Measurements from ENCODE around the gene CLDN22. TPM values are rescaled to one million over a fixed set of nuclear protein-coding genes. Genes with fewer than 3 reads are reported as not detected.

Gene CLDN22
- total and polyA plus RNA-seq, 9 of the 15 experiments (the other 6 are each of a cell fraction or from before 2014, with no cell fraction given), result 0.21 TPM; not detected in 8

DNA sequence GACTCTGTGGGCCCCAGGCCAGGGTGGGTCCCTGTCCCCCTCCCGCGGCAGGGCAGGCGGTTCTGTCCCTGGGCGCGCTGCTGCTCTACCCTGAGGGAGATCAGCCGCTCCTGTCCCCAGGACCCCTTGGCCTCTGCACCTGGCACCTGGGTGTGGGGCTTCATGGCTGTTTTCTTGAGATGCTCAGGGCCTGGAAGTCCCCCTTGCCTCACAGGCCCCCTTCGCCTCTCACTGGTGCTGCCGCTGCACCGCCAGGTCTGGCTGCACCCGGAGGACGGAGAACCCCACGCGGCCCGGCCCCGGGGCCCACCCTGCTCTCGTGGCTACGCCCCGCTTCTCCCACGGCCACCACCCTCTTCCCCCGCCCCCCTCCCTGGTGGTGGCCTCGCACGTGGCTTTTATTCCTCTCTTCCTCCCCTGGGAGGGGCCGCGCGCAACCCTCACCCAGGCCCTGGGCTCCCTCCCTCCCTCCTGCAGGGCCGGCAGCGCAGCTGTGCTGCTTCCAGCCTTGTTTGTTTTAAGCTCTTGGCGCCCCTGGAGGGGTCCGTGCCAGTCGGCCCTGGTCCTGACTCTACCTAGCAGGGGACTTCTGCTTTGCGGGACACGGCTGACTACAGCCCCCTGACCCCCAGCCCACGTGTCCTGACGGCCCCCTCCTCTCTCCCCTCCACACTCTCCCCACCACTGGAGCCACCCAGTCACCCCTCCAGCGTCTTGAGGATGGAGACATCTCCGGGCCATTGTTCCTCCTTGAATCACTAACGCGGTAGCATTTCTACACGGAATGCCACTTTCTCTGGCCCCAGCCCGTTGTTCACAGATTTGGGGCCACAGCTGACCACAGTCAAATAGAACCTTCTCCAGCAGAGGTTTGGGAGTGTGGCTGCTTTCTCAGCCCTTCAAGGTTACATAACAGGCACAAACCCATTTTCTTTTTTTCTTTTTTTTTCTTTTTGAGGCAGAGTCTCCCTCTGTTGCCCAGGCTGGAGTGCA lies 22.8 kb upstream of the CLDN22 start (continued):
- TF ChIP-seq CREB1 (IDR thresholded peaks at IDR 0.05), result no peak
- TF ChIP-seq CREB1 (CRISPR knock-in tag; IDR thresholded peaks at IDR 0.05), result no peak

DNA sequence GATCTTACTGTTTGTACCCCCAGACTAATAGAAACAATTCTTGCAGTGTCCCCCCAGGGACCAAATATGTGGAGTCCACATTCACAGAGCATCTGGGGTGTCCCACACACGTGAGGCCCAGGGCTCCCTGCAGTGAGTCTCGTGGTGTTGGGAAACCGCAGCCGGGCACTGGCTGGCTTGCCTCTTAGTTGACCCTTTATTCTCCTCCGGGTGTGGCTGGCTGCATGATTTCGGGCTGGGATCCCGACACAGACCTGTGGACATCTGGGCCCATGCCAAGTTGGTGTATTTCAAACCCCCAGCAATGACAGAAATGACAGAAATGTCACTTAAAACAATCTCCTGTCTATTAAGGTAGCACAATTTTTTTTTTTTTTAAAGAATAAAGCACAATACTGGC lies 17.8 kb upstream of the CLDN22 start:
- Histone ChIP-seq H2AFZ (ENCODE audit: low read depth, low read length) (no peak overlapping the region), H3K9me3 (replicated peaks; ENCODE audit: control insufficient read depth, insufficient read depth, low read depth, low read length) (no peaks in the 10 kb centered on the region), H3K36me3 (ENCODE audit: control insufficient read depth, insufficient read depth, low read length) (no peaks in the 10 kb centered on the region), H3K79me2 (ENCODE audit: control insufficient read depth, insufficient read depth, low read length) (no peaks in the 10 kb centered on the region), H3K27me3 (ENCODE audit: control insufficient read depth in 2 of 2, insufficient read depth in 2 of 2, low read length in 2 of 2) (peaks cover 0 to 6% of the 10 kb centered on the region in 2 experiments; a peak in 1 of 5 replicates), H3K9me1 (ENCODE audit: control insufficient read depth, insufficient read depth, low read length) (no peaks in the 10 kb centered on the region), H3K4me3 (no peak overlapping the region), H3K4me2 (ENCODE audit: insufficient read depth, low read length) (no peak overlapping the region), H3K9ac (ENCODE audit: insufficient read depth in 1 of 2, low read depth in 2 of 2, low read length in 2 of 2) (no peak overlapping the region), H3K27ac (ENCODE audit: extremely low read depth, low read depth, low read length) (no peak overlapping the region), H3K4me1 (replicated peaks in 1 of 2; ENCODE audit: control insufficient read depth in 2 of 2, insufficient read depth in 2 of 2, low read length in 2 of 2) (peaks cover 5 to 8% of the 10 kb centered on the region in 2 experiments; a peak in 4 of 5 replicates), H4K20me1 (replicated peaks; ENCODE audit: control insufficient read depth, insufficient read depth, low read length) (no peaks in the 10 kb centered on the region)
- in situ Hi-C loops (cut with MboI) (no loop called here), intact Hi-C loops (cut with micrococcal nuclease) (no loop called here)
- DNase-seq (ENCODE audit: extremely low read depth in 1 of 4, low spot score in 3 of 4) (no peak), FAIRE-seq (no peak), ATAC-seq (no peak)
- 44% methylated on average over 7 of the region's 7 CpGs for WGBS (ENCODE audit: insufficient coverage, low coverage, missing lambda C conversion rate)
- ChIA-PET POLR2A (no interaction called here), CTCF (ENCODE audit: low intra/inter-chr PET ratio) (no interaction called here)
- TF ChIP-seq NFATC3 (IDR thresholded peaks at IDR 0.05), result no peak
- no TSS peak for BruUV-seq (replicated peaks)

Measured in K562 (cell line).